Neuronal stem cell (in vitro differentiated cells): ENCODE results near the gene EEPD1.

Source experiments
- DNase-seq: peaks from one replicate; pipeline ENCODE4 v3.0.0-alpha.2; 2013; ENCODE audit warnings: low spot score
- H2AFZ ChIP-seq: one replicate; pipeline ENCODE4 v1.6.1; 2013; ENCODE audit warnings: mild to moderate bottlenecking, low read length, inconsistent platforms
- H2AK5ac ChIP-seq: 2 replicates; pipeline ENCODE4 v1.6.1; 2013; ENCODE audit warnings: low read depth, mild to moderate bottlenecking, inconsistent platforms, low read length, moderate library complexity, mixed read lengths
- H2BK120ac ChIP-seq: 2 replicates; pipeline ENCODE4 v1.6.1; 2013; ENCODE audit warnings: low read depth, mild to moderate bottlenecking, inconsistent platforms, low read length, moderate library complexity, mixed read lengths
- H2BK12ac ChIP-seq: one replicate; pipeline ENCODE4 v1.6.1; 2013; ENCODE audit warnings: low read length, inconsistent platforms
- H2BK15ac ChIP-seq: 2 replicates; pipeline ENCODE4 v1.6.1; 2013; ENCODE audit warnings: mild to moderate bottlenecking, low read length, inconsistent platforms, mixed read lengths
- H2BK5ac ChIP-seq: one replicate; pipeline ENCODE4 v1.6.1; 2013; ENCODE audit warnings: inconsistent platforms, mild to moderate bottlenecking, low read length, moderate library complexity
- H3K14ac ChIP-seq: one replicate; pipeline ENCODE4 v1.6.1; 2013; ENCODE audit warnings: low read length, inconsistent platforms
- H3K18ac ChIP-seq: 2 replicates; pipeline ENCODE4 v1.6.1; 2013; ENCODE audit warnings: low read length, inconsistent platforms
- H3K23ac ChIP-seq: 2 replicates; pipeline ENCODE4 v1.6.1; 2013; ENCODE audit warnings: low read depth, mild to moderate bottlenecking, mixed read lengths, low read length, inconsistent platforms; ENCODE audit not compliant: poor library complexity
- H3K27ac ChIP-seq: replicated peaks from 3 replicates; pipeline ENCODE4 v1.5.1; 2013; ENCODE audit warnings: low read length, inconsistent platforms
- H3K27me3 ChIP-seq, 3 experiments: 2 replicates each; pipeline ENCODE4 v1.6.1; 2013; ENCODE audit warnings: low read length in 3 of 3, mild to moderate bottlenecking in 2 of 3, inconsistent platforms in 1 of 3, low read depth in 1 of 3, mixed read lengths in 1 of 3, moderate library complexity in 1 of 3; ENCODE audit not compliant: control insufficient read depth in 3 of 3, insufficient read depth in 3 of 3
- H3K36me3 ChIP-seq, 2 donors: replicated peaks in 1 of 2; 2 replicates each; pipeline ENCODE4 v1.6.1; 2013; ENCODE audit warnings: low read length in 2 of 2; ENCODE audit not compliant: control insufficient read depth in 2 of 2, insufficient read depth in 2 of 2
- H3K4ac ChIP-seq: 2 replicates; pipeline ENCODE4 v1.6.1; 2013; ENCODE audit warnings: inconsistent platforms, mild to moderate bottlenecking, low read length, moderate library complexity
- H3K4me1 ChIP-seq, 2 donors: 1 replicate in 1 of 2; 2 replicates in 1 of 2; pipeline ENCODE4 v1.6.1; 2013; ENCODE audit warnings: low read length in 2 of 2, low read depth in 1 of 2; ENCODE audit not compliant: control insufficient read depth in 2 of 2, insufficient read depth in 1 of 2
- H3K4me2 ChIP-seq: one replicate; pipeline ENCODE4 v1.6.1; 2013; ENCODE audit warnings: mild to moderate bottlenecking, low read length, inconsistent platforms; ENCODE audit not compliant: insufficient read depth, poor library complexity, severe bottlenecking
- H3K4me3 ChIP-seq, 2 donors: 2 replicates each; pipeline ENCODE4 v1.5.1; 2013; ENCODE audit warnings: low read length in 2 of 2, mild to moderate bottlenecking in 2 of 2, inconsistent platforms in 1 of 2, moderate library complexity in 1 of 2
- H3K79me1 ChIP-seq: one replicate; pipeline ENCODE4 v1.6.1; 2013; ENCODE audit warnings: low read depth, mild to moderate bottlenecking, inconsistent platforms, low read length, moderate library complexity
- H3K9ac ChIP-seq: one replicate; pipeline ENCODE4 v1.6.1; 2013; ENCODE audit warnings: mild to moderate bottlenecking, low read depth, low read length, inconsistent platforms; ENCODE audit not compliant: poor library complexity
- H3K9me3 ChIP-seq, 2 donors: replicated peaks in 1 of 2; 2 replicates each; pipeline versions ENCODE3 to v1.6.1; 2013; ENCODE audit warnings: low read length in 2 of 2, mild to moderate bottlenecking in 2 of 2, inconsistent platforms in 1 of 2, low read depth in 1 of 2, mixed read lengths in 1 of 2, moderate library complexity in 1 of 2; ENCODE audit not compliant: control insufficient read depth in 2 of 2, insufficient read depth in 1 of 2
- H4K8ac ChIP-seq: one replicate; pipeline ENCODE4 v1.6.1; 2013; ENCODE audit warnings: low read depth, mild to moderate bottlenecking, inconsistent platforms, low read length, moderate library complexity
- H4K91ac ChIP-seq: one replicate; pipeline ENCODE4 v1.6.1; 2013; ENCODE audit warnings: low read length, low read depth, mild to moderate bottlenecking, inconsistent platforms; ENCODE audit not compliant: poor library complexity
- WGBS, 2 donors: extraction: QIAGEN DNeasy Blood & Tissue Kit; methylation state at CpG; one replicate each; pipeline ENCODE4 v1.1.7; 2013; ENCODE audit warnings: missing lambda C conversion rate in 2 of 2, mixed read lengths in 1 of 2; ENCODE audit not compliant: insufficient read length in 2 of 2, insufficient replicate concordance in 1 of 2; ENCODE audit errors: extremely low coverage in 2 of 2; 5-methylcytosine and 5-hydroxymethylcytosine counted together

EEPD1 gene

GRCh38 chr7:36160313-36160712, 7.3 kb downstream of the EEPD1 start:
- no peak overlapping the region for H3K4ac ChIP-seq
- no peak overlapping the region for H3K9ac ChIP-seq
- no peak overlapping the region for H4K91ac ChIP-seq
- H2BK120ac ChIP-seq = no peak overlapping the region
- no peak overlapping the region for H2AFZ ChIP-seq
- H3K36me3 ChIP-seq = no peaks in the 10 kb centered on the region
- no peak overlapping the region for H2AK5ac ChIP-seq
- DNase-seq = no peak
- no peak overlapping the region for H2BK15ac ChIP-seq
- no peaks in the 10 kb centered on the region for H3K79me1 ChIP-seq
- H3K27ac ChIP-seq = no peak overlapping the region
- H3K4me3 ChIP-seq = no peak overlapping the region
- no peak overlapping the region for H3K14ac ChIP-seq
- H4K8ac ChIP-seq = no peak overlapping the region
- no peaks in the 10 kb centered on the region for H3K27me3 ChIP-seq
- WGBS, 2 donors = no CpG with 5 or more reads among the region's 5 CpGs
- H3K4me2 ChIP-seq = no peak overlapping the region
- no peak overlapping the region for H2BK12ac ChIP-seq
- no peak overlapping the region for H3K18ac ChIP-seq
- H3K9me3 ChIP-seq = no peaks in the 10 kb centered on the region
- no peak overlapping the region for H2BK5ac ChIP-seq
- H3K23ac ChIP-seq = no peak overlapping the region
- H3K4me1 ChIP-seq = peaks cover 0 to 5% of the 10 kb centered on the region in 2 donors

- H3K4me2 ChIP-seq = no peak overlapping the region
- H3K79me1 ChIP-seq = no peaks in the 10 kb centered on the region
- DNase-seq = no peak
- H2BK120ac ChIP-seq = no peak overlapping the region
- H2BK15ac ChIP-seq = no peak overlapping the region
- no CpG with 5 or more reads among the region's 1 CpG for WGBS, 2 donors
- H3K27me3 ChIP-seq = no peaks in the 10 kb centered on the region
- H3K18ac ChIP-seq = no peak overlapping the region
- no peaks in the 10 kb centered on the region for H3K36me3 ChIP-seq
- H3K27ac ChIP-seq = no peak overlapping the region
- no peak overlapping the region for H4K91ac ChIP-seq
- H2AK5ac ChIP-seq = no peak overlapping the region
- no peak overlapping the region for H3K14ac ChIP-seq
- H3K9ac ChIP-seq = no peak overlapping the region
- no peak overlapping the region for H2BK5ac ChIP-seq
- no peaks in the 10 kb centered on the region for H3K4me1 ChIP-seq
- no peaks in the 10 kb centered on the region for H3K9me3 ChIP-seq
- H3K23ac ChIP-seq = no peak overlapping the region
- no peak overlapping the region for H4K8ac ChIP-seq
- H2AFZ ChIP-seq = no peak overlapping the region
- no peak overlapping the region for H2BK12ac ChIP-seq
- H3K4me3 ChIP-seq = no peak overlapping the region
- no peak overlapping the region for H3K4ac ChIP-seq
Observed at GRCh38 chr7:36161996-36162395, 8.9 kb downstream of the EEPD1 start.

DNA sequence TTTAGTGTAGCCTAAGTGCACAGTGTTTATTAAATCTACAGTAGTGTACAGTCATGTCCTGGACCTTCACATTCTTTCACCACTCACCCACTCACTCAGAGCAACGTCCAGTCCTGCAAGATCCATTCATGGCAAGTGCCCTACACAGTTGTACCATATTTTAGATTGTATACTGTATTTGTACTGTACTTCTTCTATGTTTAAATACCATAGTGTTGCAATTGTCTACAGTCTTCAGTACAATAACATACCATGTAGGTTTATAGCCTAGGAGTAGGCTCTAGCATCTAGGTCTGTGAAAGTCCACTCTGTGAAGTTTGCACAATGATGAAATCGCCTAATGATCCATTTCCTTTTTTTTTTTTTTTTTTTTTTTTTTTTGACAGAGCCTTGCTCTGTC, 12.0 kb downstream of the EEPD1 start:
- Histone ChIP-seq H3K23ac (no peak overlapping the region), H2BK15ac (no peak overlapping the region), H3K18ac (no peak overlapping the region), H2BK12ac (no peak overlapping the region), H2AK5ac (no peak overlapping the region), H3K9me3 (no peaks in the 10 kb centered on the region), H3K4ac (no peak overlapping the region), H3K27me3 (no peaks in the 10 kb centered on the region), H3K4me3 (no peak overlapping the region), H3K9ac (no peak overlapping the region), H4K91ac (no peak overlapping the region), H3K79me1 (no peaks in the 10 kb centered on the region), H4K8ac (no peak overlapping the region), H2AFZ (no peak overlapping the region), H3K27ac (no peak overlapping the region), H2BK120ac (no peak overlapping the region), H2BK5ac (no peak overlapping the region), H3K4me1 (no peaks in the 10 kb centered on the region), H3K36me3 (no peaks in the 10 kb centered on the region), H3K14ac (no peak overlapping the region), H3K4me2 (no peak overlapping the region)
- DNase-seq = no peak
- no CpG with 5 or more reads among the region's 2 CpGs for WGBS, 2 donors

GRCh38 chr7:36165802-36166201, 12.7 kb downstream of the EEPD1 start:
- Histone ChIP-seq H3K4ac (no peak overlapping the region), H3K4me2 (no peak overlapping the region), H3K4me1 (no peaks in the 10 kb centered on the region), H3K9me3 (no peaks in the 10 kb centered on the region), H2BK5ac (no peak overlapping the region), H3K27ac (no peak overlapping the region), H3K4me3 (no peak overlapping the region), H3K27me3 (no peaks in the 10 kb centered on the region), H2BK12ac (no peak overlapping the region), H3K79me1 (no peaks in the 10 kb centered on the region), H2BK120ac (no peak overlapping the region), H2AK5ac (no peak overlapping the region), H2AFZ (no peak overlapping the region), H4K8ac (no peak overlapping the region), H3K14ac (no peak overlapping the region), H3K9ac (no peak overlapping the region), H4K91ac (no peak overlapping the region), H2BK15ac (no peak overlapping the region), H3K18ac (no peak overlapping the region), H3K36me3 (no peaks in the 10 kb centered on the region), H3K23ac (no peak overlapping the region)
- DNase-seq = no peak
- no CpG with 5 or more reads among the region's 4 CpGs for WGBS, 2 donors
